ENCODE data around the gene SERPINE2. TPM values are rescaled to one million over a fixed set of nuclear protein-coding genes. Genes with fewer than 3 reads are reported as not detected.
A peak's percentile ranks its signal among the peaks of the same experiment; 100 is the strongest.
"Not testable (repeated sequence)": the region's sequence is repeated elsewhere in the genome, so short reads cannot be mapped to it uniquely, and the experiment has no call there.

The SERPINE2 gene
- total RNA-seq, 1 donor: 1,159 TPM

DNA sequence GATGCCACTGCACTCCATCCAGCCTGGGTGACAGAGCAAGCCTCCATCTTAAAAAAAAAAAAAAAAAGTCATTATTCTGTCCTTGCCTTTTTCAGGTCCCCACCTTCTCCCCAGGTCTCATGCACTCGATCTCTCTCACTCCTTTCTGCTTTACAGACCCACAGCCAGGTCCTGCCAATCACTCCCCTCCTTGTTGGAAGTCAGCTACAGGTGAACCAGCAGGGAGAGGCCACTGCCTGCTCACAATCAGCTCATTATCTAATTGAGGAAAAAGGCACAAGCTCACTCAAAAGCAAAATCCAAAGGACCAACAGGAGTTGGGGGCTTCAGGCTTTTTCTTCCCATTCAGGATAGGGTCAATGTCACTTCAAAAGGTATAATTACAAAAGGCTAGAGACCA is 96.0 kb downstream of the SERPINE2 start:
- H3K4me3 ChIP-seq (ENCODE audit: low read depth, low read length): peak overlapping the region; percentile 90
- TF ChIP-seq, protein P1, sequence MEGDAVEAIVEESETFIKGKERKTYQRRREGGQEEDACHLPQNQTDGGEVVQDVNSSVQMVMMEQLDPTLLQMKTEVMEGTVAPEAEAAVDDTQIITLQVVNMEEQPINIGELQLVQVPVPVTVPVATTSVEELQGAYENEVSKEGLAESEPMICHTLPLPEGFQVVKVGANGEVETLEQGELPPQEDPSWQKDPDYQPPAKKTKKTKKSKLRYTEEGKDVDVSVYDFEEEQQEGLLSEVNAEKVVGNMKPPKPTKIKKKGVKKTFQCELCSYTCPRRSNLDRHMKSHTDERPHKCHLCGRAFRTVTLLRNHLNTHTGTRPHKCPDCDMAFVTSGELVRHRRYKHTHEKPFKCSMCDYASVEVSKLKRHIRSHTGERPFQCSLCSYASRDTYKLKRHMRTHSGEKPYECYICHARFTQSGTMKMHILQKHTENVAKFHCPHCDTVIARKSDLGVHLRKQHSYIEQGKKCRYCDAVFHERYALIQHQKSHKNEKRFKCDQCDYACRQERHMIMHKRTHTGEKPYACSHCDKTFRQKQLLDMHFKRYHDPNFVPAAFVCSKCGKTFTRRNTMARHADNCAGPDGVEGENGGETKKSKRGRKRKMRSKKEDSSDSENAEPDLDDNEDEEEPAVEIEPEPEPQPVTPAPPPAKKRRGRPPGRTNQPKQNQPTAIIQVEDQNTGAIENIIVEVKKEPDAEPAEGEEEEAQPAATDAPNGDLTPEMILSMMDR (IDR thresholded peaks at IDR 0.05; ENCODE audit: insufficient read depth, low read length): no peak
- no peak for DNase-seq (ENCODE audit: low read depth)

DNA sequence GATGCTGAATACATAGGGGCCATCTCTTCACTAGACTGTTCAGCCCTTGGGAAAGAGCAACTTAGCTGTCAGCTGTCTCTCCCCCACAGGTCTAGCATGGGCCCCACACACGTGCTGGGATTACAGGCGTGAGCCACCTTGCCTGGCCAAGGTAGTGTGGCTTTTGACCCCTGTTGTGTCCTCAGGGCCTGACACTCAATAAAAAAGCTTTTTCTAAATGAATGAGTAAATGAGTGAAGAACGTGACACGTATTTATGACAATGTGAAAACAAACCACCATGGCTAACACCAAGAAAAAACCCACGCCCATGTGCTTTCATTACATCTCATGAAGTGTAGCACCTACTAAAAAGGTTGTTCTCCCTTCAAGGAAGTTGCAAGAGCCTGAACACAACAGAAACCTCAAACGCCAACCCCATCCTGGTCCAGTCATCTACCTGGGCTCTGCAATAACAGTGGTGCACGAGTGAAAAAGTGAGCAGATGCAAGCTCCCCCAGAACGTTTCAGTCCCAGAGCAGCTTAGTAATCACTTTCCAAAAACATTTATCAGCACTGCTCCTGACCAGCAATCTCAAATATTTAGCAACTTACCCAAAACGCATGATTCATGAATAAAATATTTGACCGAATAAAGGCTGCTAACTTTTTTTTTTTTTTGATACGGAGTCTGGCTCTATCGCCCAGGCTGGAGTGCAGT is 97.4 kb downstream of the SERPINE2 start:
- peak; percentile 94 for DNase-seq (ENCODE audit: low read depth)
- TF ChIP-seq, protein P1 (IDR thresholded peaks at IDR 0.05; ENCODE audit: insufficient read depth, low read length): no peak

GRCh38 chr2:223939438-223939837 is 99.6 kb downstream of the SERPINE2 start:
- not testable (repeated sequence) for H3K4me3 ChIP-seq (ENCODE audit: low read depth, low read length)
- peak; percentile 73 for DNase-seq (ENCODE audit: low read depth)

More for the DNA sequence above, 97.4 kb downstream of the SERPINE2 start:
- peak overlapping the region; percentile 43 for H3K4me3 ChIP-seq (ENCODE audit: low read depth, low read length)

DNA sequence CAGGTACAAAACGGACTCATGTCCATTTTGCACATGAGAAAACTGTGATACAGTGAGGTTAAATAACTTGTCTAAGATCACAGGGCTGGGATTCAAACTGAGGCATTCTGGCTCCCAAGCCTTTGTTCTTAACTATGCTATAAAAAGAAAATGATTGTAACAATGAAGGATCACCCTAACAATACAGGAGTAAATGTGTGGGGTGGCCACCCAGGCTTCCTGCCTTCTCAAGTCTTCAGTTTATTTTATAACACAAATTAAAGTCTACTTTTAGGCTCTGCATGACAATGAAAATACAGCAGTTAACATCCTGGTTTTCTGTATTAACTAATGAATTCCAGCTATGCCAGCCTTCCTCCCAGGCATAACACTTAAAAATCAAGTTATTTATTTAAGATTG is 101.6 kb downstream of the SERPINE2 start:
- TF ChIP-seq, protein P1 (IDR thresholded peaks at IDR 0.05; ENCODE audit: insufficient read depth, low read length): no peak
- no peak for DNase-seq (ENCODE audit: low read depth)
- H3K4me3 ChIP-seq (ENCODE audit: low read depth, low read length): no peak overlapping the region

- TF ChIP-seq, protein P1 (IDR thresholded peaks at IDR 0.05; ENCODE audit: insufficient read depth, low read length): no peak
- no peak overlapping the region for H3K4me3 ChIP-seq (ENCODE audit: low read depth, low read length)
- DNase-seq (ENCODE audit: low read depth): no peak
These were observed 102.2 kb downstream of the SERPINE2 start for GRCh38 chr2:223936862-223937326.

DNA sequence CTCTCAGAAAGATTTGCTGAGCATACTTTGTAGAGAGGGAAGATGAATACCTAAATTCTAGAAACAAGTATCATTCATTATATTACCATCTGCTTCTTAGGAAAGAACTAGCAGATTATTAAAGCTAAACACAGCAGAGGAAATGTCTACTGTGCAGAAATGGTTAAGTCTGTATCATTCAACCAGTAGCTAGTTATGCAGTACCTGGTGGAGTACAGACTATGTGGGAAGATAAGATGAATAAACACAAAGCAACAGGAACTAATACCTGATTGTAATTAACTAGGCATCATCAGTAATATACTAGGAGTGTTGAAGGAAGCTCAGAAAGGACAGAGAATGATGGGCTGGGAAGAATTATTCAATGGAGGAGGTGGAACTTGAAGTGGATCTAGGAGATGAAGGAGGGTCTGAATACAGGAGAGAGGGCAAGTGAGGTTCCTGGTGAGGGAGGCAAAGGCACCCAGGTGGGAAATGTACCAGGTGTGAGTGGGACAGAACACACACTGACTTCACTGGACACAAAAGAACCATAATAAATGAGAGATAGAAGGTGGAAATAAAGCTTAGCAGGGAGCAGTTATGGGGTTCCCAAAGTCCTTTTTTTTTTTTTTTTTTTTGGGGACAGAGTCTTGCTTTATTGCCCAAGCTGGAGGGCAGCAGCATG is 103.5 kb downstream of the SERPINE2 start:
- no peak for DNase-seq (ENCODE audit: low read depth)
- TF ChIP-seq, protein P1 (IDR thresholded peaks at IDR 0.05; ENCODE audit: insufficient read depth, low read length): no peak
- H3K4me3 ChIP-seq (ENCODE audit: low read depth, low read length): no peak overlapping the region

DNA sequence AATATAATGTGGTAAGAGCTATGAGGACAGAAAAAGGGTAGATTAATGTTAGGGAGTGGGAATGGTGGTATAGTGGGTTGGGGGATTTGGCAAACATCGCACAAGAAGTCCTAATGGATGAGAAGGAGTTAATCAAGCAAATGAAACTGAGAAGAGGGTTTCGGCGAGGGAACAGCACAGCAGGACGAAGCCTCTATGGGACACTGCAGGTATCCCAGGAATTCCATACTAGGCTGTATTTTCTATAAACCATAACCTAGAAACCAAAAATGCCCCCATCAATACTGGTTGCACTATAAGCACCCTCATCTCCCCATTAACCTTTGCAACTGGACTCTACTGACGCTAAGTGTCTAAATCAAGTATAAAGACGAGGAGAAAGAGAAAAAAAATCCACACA is 104.2 kb downstream of the SERPINE2 start:
- H3K4me3 ChIP-seq (ENCODE audit: low read depth, low read length): no peak overlapping the region
- TF ChIP-seq, protein P1 (IDR thresholded peaks at IDR 0.05; ENCODE audit: insufficient read depth, low read length): no peak
- no peak for DNase-seq (ENCODE audit: low read depth)

All from fibroblast of the aortic adventitia (primary cell).